Suprapubic skin (tissue), 4 donors: ENCODE measurements around the gene METTL22.

Source experiments
- CTCF ChIP-seq, 2 donors: fragments of 200-600 bp in 1 of 2; fragments of 450-650 bp in 1 of 2; sonication (generic) in 1 of 2; IDR thresholded peaks; one replicate each; pipeline ENCODE4 v1.5.1; 2016 to 2019; ENCODE audit warnings: antibody characterized with exemption in 2 of 2, mild to moderate bottlenecking in 1 of 2, moderate library complexity in 1 of 2
- POLR2A ChIP-seq, 2 donors: fragments of 450-650 bp; IDR thresholded peaks; one replicate each; pipeline ENCODE4 v1.6.1; 2017; ENCODE audit warnings: antibody characterized with exemption in 2 of 2, mild to moderate bottlenecking in 2 of 2, moderate library complexity in 2 of 2
- POLR2AphosphoS5 ChIP-seq, 3 donors: sonication (generic); formaldehyde crosslinking; IDR thresholded peaks; one replicate each; pipeline ENCODE4 v1.6.1; 2017; ENCODE audit warnings: antibody characterized with exemption in 3 of 3

DNA sequence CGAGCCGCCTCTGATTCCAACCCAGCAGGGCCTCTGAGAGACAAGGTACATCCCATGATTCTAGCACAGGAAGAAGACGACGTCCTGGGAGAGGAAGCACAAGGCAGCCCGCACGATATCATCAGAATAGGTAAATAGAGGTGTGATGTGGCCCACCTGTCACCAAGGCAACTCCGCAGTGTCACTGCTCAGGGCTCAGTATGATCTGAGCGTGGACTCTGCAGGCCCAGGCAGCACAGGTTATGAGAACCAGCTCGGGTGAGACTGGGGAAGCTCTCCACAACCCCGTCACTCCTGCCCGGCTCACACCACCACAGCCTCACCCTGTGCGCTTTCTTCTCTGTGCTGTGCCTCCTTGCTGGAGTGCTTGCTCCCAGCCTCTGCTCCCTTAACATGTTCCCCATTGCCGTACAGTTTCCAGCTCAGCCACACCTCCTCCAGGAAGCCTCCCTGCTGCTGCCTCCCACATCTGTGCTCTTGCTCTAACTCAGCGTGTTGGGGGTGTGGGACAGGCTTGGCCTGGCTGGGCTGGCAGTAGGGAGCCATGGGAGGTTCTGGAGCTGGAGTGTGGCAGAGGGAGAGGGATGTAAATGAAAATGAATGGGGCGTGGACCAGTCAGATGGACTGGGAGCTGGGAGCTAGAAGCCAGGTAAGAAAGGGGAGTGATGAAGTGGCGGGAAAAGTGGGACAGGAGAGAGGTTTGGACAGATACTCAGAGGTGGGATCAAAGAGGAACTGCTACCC, 7.7 kb downstream of the METTL22 start:
- TF ChIP-seq POLR2AphosphoS5 (IDR thresholded peaks at IDR 0.05), result no peak
- TF ChIP-seq CTCF (IDR thresholded peaks at IDR 0.05), result no peak
- no peak for TF ChIP-seq POLR2A (IDR thresholded peaks at IDR 0.05)
